ENCODE data around the gene CLK4.

The CLK4 gene

GRCh38 chr5:178637356-178638074 is 10.7 kb upstream of the CLK4 start:
- no peak for DNase-seq (ENCODE audit: low read depth in 2 of 2, low spot score in 1 of 2)

- DNase-seq (ENCODE audit: low read depth in 2 of 2, low spot score in 1 of 2), result no peak
Observed at GRCh38 chr5:178632285-178632684, 5.4 kb upstream of the CLK4 start.

- DNase-seq (ENCODE audit: low read depth in 2 of 2, low spot score in 1 of 2), result no peak
Observed at GRCh38 chr5:178630951-178631350, 4.1 kb upstream of the CLK4 start.

GRCh38 chr5:178630475-178630930 is 3.7 kb upstream of the CLK4 start:
- no peak for DNase-seq (ENCODE audit: low read depth in 2 of 2, low spot score in 1 of 2)

- DNase-seq (ENCODE audit: low read depth in 2 of 2, low spot score in 1 of 2), result no peak
Observed at GRCh38 chr5:178627259-178627598, 379 bp upstream of the CLK4 start.

GRCh38 chr5:178625679-178626483 is 969 bp downstream of the CLK4 start:
- no peak for DNase-seq (ENCODE audit: low read depth in 2 of 2, low spot score in 1 of 2)

- DNase-seq (ENCODE audit: low read depth in 2 of 2, low spot score in 1 of 2), result no peak
Observed at GRCh38 chr5:178624631-178625546, 2.0 kb downstream of the CLK4 start.

- DNase-seq (ENCODE audit: low read depth in 2 of 2, low spot score in 1 of 2), result no peak
Observed at GRCh38 chr5:178622679-178623247, 4.1 kb downstream of the CLK4 start.

GRCh38 chr5:178619390-178619789 is 7.5 kb downstream of the CLK4 start:
- no peak for DNase-seq (ENCODE audit: low read depth in 2 of 2, low spot score in 1 of 2)

GRCh38 chr5:178612299-178612698 is 14.6 kb downstream of the CLK4 start:
- no peak for DNase-seq (ENCODE audit: low read depth in 2 of 2, low spot score in 1 of 2)

GRCh38 chr5:178606269-178606668 is 20.6 kb downstream of the CLK4 start:
- no peak for DNase-seq (ENCODE audit: low read depth in 2 of 2, low spot score in 1 of 2)

- DNase-seq (ENCODE audit: low read depth in 2 of 2, low spot score in 1 of 2), result no peak
Observed at GRCh38 chr5:178605788-178606187, 21.1 kb downstream of the CLK4 start.

GRCh38 chr5:178602752-178603151 is 24.1 kb downstream of the CLK4 start:
- DNase-seq (ENCODE audit: low read depth in 2 of 2, low spot score in 1 of 2), result no peak

- DNase-seq (ENCODE audit: low read depth in 2 of 2, low spot score in 1 of 2), result no peak
Observed at GRCh38 chr5:178595750-178596149, 31.1 kb downstream of the CLK4 start.

- no peak for DNase-seq (ENCODE audit: low read depth in 2 of 2, low spot score in 1 of 2)
Observed at GRCh38 chr5:178595150-178595549, 31.7 kb downstream of the CLK4 start.

- DNase-seq (ENCODE audit: low read depth in 2 of 2, low spot score in 1 of 2), result no peak
Observed at GRCh38 chr5:178590924-178591423, 35.9 kb downstream of the CLK4 start.

GRCh38 chr5:178590141-178590923 is 36.5 kb downstream of the CLK4 start, which contains the start of gene COL23A1:
COL23A1 (minus strand) TSS chr5:178590393.
- peak; percentile 2 to 3 for DNase-seq (ENCODE audit: low read depth in 2 of 2, low spot score in 1 of 2)

GRCh38 chr5:178589180-178590140 is 37.4 kb downstream of the CLK4 start:
- DNase-seq (ENCODE audit: low read depth in 2 of 2, low spot score in 1 of 2), result no peak

GRCh38 chr5:178588769-178589168 is 38.1 kb downstream of the CLK4 start:
- DNase-seq (ENCODE audit: low read depth in 2 of 2, low spot score in 1 of 2), result no peak

Measured in stimulated activated CD8-positive, alpha-beta memory T cell treated with anti-CD3 and anti-CD28 coated beads, Interleukin-4, amount 100 ng/mL, for 1 hour (primary cell).